DMS79 treated with DMSO at 0.1 percent for 48 hours (cell line): Measurements from ENCODE around the gene AP4B1.

ENCODE experiments used
- DNase-seq: peaks from one replicate; lab custom pipeline; 2025; lab: John Stamatoyannopoulos, UW

AP4B1 gene

GRCh38 chr1:113930499-113931161, 26.0 kb upstream of the AP4B1 start:
- no peak for DNase-seq

- DNase-seq = no peak
These were observed 25.3 kb upstream of the AP4B1 start for GRCh38 chr1:113929750-113930498.

- peak; percentile 92 for DNase-seq
These were observed 24.5 kb upstream of the AP4B1 start, which contains the start of gene HIPK1 for GRCh38 chr1:113928941-113929749. HIPK1 (plus strand) TSS chr1:113929324.

- DNase-seq = no peak
These were observed 23.8 kb upstream of the AP4B1 start for GRCh38 chr1:113928187-113928930.

DNA sequence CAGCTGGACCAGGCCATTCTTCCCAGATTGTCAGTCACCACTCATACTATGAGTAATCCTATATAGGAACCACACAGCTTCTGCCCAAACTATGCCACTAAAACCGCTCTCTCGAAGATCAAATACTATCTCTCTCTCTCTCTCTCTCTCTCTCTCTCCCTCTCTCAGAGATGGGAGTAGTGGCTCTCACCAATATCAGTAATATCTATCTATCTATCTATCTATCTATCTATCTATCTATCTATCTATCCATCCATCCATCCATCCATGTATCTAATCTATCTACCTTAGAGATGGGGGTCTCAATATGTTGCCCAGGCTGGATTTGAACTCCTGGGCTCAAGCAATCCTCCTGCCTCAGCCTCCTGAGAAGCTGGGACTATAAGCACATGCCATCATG, 19.9 kb upstream of the AP4B1 start:
- DNase-seq = no peak

GRCh38 chr1:113922957-113923356, 18.4 kb upstream of the AP4B1 start:
- DNase-seq = no peak

DNA sequence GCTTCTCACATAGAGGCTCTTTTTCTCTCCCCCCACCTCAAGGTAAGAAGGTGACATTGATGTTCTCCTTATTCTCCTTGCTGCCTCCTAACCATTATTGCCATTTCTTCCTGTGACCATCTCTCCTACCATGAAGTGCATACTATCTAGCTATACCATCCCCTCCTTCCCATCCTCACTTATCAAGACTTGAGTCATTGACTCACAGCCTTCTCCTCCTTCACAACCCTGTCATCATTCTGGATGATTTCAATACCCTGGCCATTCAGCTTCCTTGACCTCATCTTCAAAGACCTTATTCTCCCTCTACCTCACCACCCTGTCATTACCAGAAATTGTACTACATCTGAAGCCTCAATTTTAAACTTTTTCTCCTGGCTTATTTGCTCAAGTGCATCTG, 13.6 kb upstream of the AP4B1 start:
- DNase-seq = no peak

GRCh38 chr1:113917400-113918082, 12.9 kb upstream of the AP4B1 start:
- DNase-seq = no peak

DNA sequence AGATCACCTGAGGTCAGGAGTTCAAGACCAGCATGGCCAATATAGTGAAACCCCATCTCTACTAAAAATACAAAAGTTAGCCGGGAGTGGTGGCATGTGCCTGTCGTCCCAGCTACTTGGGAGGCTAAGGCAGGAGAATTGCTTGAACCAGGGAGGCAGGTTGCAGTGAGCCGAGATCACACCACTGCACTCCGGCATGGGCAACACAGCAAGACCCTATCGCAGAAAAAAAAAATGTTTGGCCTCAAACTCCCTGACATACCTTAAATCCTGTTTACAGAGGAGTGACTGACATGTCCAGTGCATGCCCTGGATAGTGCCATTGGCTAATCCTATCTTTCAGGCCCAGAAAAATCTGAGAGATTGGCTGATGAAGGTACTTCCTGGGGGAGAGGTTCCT, 12.4 kb upstream of the AP4B1 start:
- no peak for DNase-seq

DNA sequence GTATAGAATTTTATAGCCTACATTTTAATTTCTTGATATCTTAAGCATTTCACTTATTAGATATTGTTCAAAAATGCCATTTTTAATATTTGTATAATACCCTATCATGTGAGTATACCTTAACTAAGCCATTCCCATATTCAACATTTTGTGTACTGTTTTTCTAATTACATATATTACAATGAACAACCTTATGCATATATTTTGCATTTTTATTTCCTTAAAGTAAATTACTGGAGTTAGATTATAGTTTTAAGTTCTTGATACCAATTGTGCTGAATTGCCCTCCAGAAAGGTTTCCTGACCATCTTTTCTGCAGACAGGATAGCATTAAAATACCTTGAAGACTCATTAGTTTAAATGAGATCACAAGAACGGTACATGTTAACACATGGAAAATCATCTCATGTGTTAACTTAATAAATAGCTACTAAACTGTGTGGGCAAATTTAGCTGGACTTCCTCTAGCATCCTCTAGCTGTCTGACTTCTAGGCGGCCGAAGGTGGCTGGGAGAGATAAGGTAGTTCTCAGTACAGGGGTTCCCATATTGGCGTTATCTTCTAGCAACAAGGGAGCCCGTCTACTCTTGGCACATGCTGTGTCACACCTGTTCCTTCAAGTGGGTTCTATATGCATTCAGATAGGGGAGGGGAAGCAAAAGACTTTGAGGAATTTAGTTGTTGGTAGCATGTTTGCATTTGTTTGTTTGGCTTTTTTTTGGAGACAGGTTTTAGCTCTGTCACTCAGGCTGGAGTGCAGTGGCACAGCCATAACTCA, 9.5 kb upstream of the AP4B1 start:
- DNase-seq = no peak

DNA sequence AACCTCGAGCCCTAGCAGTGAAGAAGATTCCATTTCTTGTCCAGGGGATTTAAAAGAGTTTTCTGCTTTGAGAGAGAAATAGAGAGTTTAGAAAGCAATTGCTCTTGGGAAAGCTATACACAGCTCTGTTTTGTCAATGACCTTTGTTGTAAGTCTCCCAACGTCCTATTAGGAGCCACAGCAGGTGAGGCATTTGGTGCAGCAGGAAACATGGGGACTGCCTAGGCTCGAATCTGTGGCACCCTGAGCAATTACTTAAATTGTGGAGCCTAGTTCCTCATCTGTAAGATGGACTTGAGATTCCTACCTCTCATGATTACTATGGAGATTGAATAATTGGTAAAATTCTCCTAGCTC, 8.7 kb upstream of the AP4B1 start:
- no peak for DNase-seq

GRCh38 chr1:113912594-113913311, 8.2 kb upstream of the AP4B1 start:
- no peak for DNase-seq

- no peak for DNase-seq
These were observed 849 bp upstream of the AP4B1 start for GRCh38 chr1:113905435-113905861.

- DNase-seq = peak; percentile 54
These were observed 316 bp downstream of the AP4B1 start for GRCh38 chr1:113904293-113904673.

- no peak for DNase-seq
These were observed 902 bp downstream of the AP4B1 start for GRCh38 chr1:113903501-113904292.

DNA sequence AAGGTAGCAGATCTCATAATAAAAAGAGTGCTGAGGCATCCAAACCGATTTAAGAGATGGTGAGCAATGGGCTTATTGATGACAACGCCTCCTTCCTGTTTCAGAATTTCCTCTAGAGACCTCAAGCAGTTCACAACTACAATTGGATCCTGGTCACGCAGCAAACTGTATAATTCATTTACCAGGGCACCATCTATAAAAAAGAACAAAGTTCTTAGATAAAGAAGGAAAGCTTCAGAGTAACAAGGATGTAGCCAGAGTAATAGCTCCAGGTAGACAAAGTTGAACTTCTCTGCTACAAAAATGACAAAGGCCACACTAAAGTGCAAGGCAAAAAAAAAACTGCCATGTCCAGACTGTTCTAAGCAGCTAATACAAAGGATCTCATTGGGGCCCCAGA, 3.4 kb downstream of the AP4B1 start:
- DNase-seq = no peak

- DNase-seq = no peak
These were observed 5.5 kb downstream of the AP4B1 start for GRCh38 chr1:113899111-113899510.

DNA sequence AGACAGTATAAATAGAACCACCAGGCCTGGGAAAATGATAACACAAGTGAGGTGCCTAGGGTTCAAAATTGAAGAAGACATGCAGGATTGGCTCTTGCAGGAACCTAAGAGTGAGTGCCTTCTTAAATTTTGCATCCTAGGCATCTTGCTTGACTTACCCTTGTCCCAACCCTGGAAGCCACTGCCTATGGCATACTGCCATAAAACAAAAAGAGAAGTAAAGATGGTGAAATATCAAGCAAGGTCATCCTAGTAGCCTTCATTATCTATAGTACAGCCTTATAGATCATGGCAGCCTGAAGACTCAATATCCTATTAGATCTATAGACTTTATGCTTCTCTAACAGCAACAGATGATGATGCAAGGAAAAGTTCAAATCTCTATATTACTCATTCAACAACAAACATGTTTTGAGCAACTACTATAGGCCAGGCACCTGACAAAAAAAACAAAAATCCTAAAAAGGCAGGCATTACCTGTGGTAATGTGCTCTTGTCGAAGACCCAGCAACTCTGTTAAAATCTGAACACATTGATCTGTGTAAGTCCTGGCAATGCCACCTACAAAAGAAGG, 6.3 kb downstream of the AP4B1 start:
- DNase-seq = no peak

- DNase-seq = no peak
These were observed 8.6 kb downstream of the AP4B1 start for GRCh38 chr1:113895961-113896360.
